Esophagus muscularis mucosa (tissue), 4 donors: ENCODE results near the gene NAV3.

Source experiments
- EP300 ChIP-seq: sonication (generic); formaldehyde crosslinking; IDR thresholded peaks from one replicate; pipeline ENCODE4 v1.6.1; 2017; ENCODE audit warnings: antibody characterized with exemption
- POLR2A ChIP-seq: fragments of 450-650 bp; IDR thresholded peaks from one replicate; pipeline ENCODE4 v1.6.1; 2017; ENCODE audit warnings: antibody characterized with exemption, moderate library complexity, mild to moderate bottlenecking, low read depth
- POLR2AphosphoS5 ChIP-seq, 2 donors: sonication (generic); formaldehyde crosslinking; IDR thresholded peaks; one replicate each; pipeline ENCODE4 v1.6.1; 2017; ENCODE audit warnings: antibody characterized with exemption in 2 of 2
- TF ChIP-seq, protein P1 (sequence below), 3 experiments: fragments of 200-600 bp in 2 of 3; fragments of 450-650 bp in 1 of 3; sonication (generic) in 2 of 3; IDR thresholded peaks; one replicate each; pipeline ENCODE4 v1.5.1; 2017 to 2019; ENCODE audit warnings: antibody characterized with exemption in 3 of 3, mild to moderate bottlenecking in 2 of 3, moderate library complexity in 1 of 3

GRCh38 chr12:78007173-78007572 lies 176.5 kb downstream of the NAV3 start:
- TF ChIP-seq POLR2AphosphoS5 (IDR thresholded peaks at IDR 0.05) (no peak), POLR2A (no peak), EP300 (no peak)
- TF ChIP-seq, protein P1, sequence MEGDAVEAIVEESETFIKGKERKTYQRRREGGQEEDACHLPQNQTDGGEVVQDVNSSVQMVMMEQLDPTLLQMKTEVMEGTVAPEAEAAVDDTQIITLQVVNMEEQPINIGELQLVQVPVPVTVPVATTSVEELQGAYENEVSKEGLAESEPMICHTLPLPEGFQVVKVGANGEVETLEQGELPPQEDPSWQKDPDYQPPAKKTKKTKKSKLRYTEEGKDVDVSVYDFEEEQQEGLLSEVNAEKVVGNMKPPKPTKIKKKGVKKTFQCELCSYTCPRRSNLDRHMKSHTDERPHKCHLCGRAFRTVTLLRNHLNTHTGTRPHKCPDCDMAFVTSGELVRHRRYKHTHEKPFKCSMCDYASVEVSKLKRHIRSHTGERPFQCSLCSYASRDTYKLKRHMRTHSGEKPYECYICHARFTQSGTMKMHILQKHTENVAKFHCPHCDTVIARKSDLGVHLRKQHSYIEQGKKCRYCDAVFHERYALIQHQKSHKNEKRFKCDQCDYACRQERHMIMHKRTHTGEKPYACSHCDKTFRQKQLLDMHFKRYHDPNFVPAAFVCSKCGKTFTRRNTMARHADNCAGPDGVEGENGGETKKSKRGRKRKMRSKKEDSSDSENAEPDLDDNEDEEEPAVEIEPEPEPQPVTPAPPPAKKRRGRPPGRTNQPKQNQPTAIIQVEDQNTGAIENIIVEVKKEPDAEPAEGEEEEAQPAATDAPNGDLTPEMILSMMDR (IDR thresholded peaks at IDR 0.05), result no peak
